A673 (cell line): ENCODE data around the gene SPANXD.

Source experiments
- EZH2 ChIP-seq: fragments of 200-600 bp; sonication (generic); IDR thresholded peaks from 2 replicates; pipeline ENCODE4 v1.6.1; 2017; ENCODE audit warnings: borderline replicate concordance, low read depth, mild to moderate bottlenecking, mixed read lengths, antibody characterized with exemption, low read length; ENCODE audit not compliant: poor library complexity, severe bottlenecking
- TF ChIP-seq, protein P1 (sequence below): fragments of 300-800, 200-600 bp; sonication (generic); conservative IDR thresholded peaks from 2 replicates; pipeline ENCODE4 v1.5.1; 2017; ENCODE audit warnings: low read depth, mild to moderate bottlenecking, antibody characterized with exemption, low read length, moderate library complexity, mixed read lengths

GRCh38 chrX:141668371-141668770 lies 30.2 kb downstream of the SPANXD start:
- no peak for TF ChIP-seq EZH2
- TF ChIP-seq, protein P1, sequence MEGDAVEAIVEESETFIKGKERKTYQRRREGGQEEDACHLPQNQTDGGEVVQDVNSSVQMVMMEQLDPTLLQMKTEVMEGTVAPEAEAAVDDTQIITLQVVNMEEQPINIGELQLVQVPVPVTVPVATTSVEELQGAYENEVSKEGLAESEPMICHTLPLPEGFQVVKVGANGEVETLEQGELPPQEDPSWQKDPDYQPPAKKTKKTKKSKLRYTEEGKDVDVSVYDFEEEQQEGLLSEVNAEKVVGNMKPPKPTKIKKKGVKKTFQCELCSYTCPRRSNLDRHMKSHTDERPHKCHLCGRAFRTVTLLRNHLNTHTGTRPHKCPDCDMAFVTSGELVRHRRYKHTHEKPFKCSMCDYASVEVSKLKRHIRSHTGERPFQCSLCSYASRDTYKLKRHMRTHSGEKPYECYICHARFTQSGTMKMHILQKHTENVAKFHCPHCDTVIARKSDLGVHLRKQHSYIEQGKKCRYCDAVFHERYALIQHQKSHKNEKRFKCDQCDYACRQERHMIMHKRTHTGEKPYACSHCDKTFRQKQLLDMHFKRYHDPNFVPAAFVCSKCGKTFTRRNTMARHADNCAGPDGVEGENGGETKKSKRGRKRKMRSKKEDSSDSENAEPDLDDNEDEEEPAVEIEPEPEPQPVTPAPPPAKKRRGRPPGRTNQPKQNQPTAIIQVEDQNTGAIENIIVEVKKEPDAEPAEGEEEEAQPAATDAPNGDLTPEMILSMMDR, result no peak
